GM12878 (cell line): Measurements from ENCODE around the gene ABCG4. TPM values are rescaled to one million over a fixed set of nuclear protein-coding genes. Genes with fewer than 3 reads are reported as not detected.
A peak's percentile ranks its signal among the peaks of the same experiment; 100 is the strongest.

Source experiments
- ATAC-seq: fragments of 200-7000 bp; cut with Tn5 transposase; 3 replicates; pipeline ENCODE4 v1.9.1; 2020; ENCODE audit warnings: mild to moderate bottlenecking, moderate library complexity
- BruUV-seq: library from RNA; stranded (reverse); fragments of 400-500 nt; replicated peaks from 2 replicates; lab custom pipeline; 2021; lab: Mats Ljungman, UMichigan
- CTCF ChIA-PET: fragments of 300-600 bp; sonication (Branson Sonifier 250); formaldehyde crosslinking; extraction: SDS; loops from one replicate; lab custom pipeline; 2021; ENCODE audit warnings: inconsistent platforms; lab: Yijun Ruan, JAX
- POLR2A ChIA-PET: fragments of 350-600 bp; formaldehyde crosslinking; extraction: SDS; loops from one replicate; lab custom pipeline; 2021; ENCODE audit warnings: inconsistent platforms; lab: Charles Lee
- RAD21 ChIA-PET: fragments of 300-600 bp; sonication (Branson Sonifier 250); formaldehyde crosslinking; loops from one replicate; lab custom pipeline; 2023; ENCODE audit warnings: antibody characterized with exemption; ENCODE audit not compliant: unreplicated experiment; lab: Charles Lee
- SMC1A ChIA-PET: fragments of 300-600 bp; sonication (Branson Sonifier 250); formaldehyde crosslinking; loops from one replicate; lab custom pipeline; 2023; ENCODE audit not compliant: unreplicated experiment, uncharacterized antibody; lab: Charles Lee
- DNase-seq: peaks from one replicate; pipeline ENCODE4 v3.0.0-alpha.2; 2011; ENCODE audit warnings: low read depth, low spot score
- FAIRE-seq: peaks from 3 replicates; lab custom pipeline; 2011; peaks lifted over from hg19 to GRCh38; lab: Jason Lieb, UNC
- H2AFZ ChIP-seq: 2 replicates; pipeline ENCODE4 v1.6.0; 2011; ENCODE audit warnings: low read depth, low read length, control low read depth; ENCODE audit not compliant: control insufficient read depth
- H3K27ac ChIP-seq: 2 replicates; pipeline ENCODE4 v1.5.1; 2011; ENCODE audit warnings: control low read depth; ENCODE audit not compliant: control insufficient read depth, insufficient read depth
- H3K27me3 ChIP-seq, 2 experiments: replicated peaks in 1 of 2; 2 replicates each; pipeline versions ENCODE4 v1.6.0 to v1.6.1; 2011; ENCODE audit warnings: low read length in 1 of 2; ENCODE audit not compliant: control insufficient read depth in 2 of 2, insufficient read depth in 2 of 2
- H3K36me3 ChIP-seq, 2 experiments: 2 replicates each; pipeline ENCODE4 v1.5.1; 2011; ENCODE audit warnings: low read length in 1 of 2; ENCODE audit not compliant: control insufficient read depth in 2 of 2, insufficient read depth in 2 of 2
- H3K4me1 ChIP-seq: 2 replicates; pipeline ENCODE4 v1.6.1; 2011; ENCODE audit warnings: mild to moderate bottlenecking, low read length, moderate library complexity, mixed read lengths; ENCODE audit not compliant: control insufficient read depth, insufficient read depth
- H3K4me2 ChIP-seq: 2 replicates; pipeline ENCODE4 v1.6.0; 2011; ENCODE audit warnings: control low read depth; ENCODE audit not compliant: control insufficient read depth, insufficient read depth
- H3K4me3 ChIP-seq: fragments of 200-600 bp; sonication (generic); 2 replicates; pipeline ENCODE4 v1.5.1; 2016
- H3K79me2 ChIP-seq: 2 replicates; pipeline ENCODE4 v1.6.0; 2011; ENCODE audit warnings: low read length; ENCODE audit not compliant: control insufficient read depth, insufficient read depth
- H3K9ac ChIP-seq: 2 replicates; pipeline ENCODE4 v1.8.0; 2011; ENCODE audit warnings: low read length, control low read depth, mixed read lengths; ENCODE audit not compliant: control insufficient read depth, insufficient read depth
- H3K9me3 ChIP-seq: replicated peaks from 3 replicates; pipeline ENCODE4 v1.5.1; 2011; ENCODE audit warnings: mild to moderate bottlenecking, low read length; ENCODE audit not compliant: control insufficient read depth, insufficient read depth
- H4K20me1 ChIP-seq: 2 replicates; pipeline ENCODE4 v1.6.0; 2011; ENCODE audit not compliant: control insufficient read depth, insufficient read depth
- BCL11A ChIP-seq: IDR thresholded peaks from 2 replicates; pipeline ENCODE4 v1.6.1; 2011; ENCODE audit warnings: low read depth, low read length
- CTCF ChIP-seq, 3 experiments: IDR thresholded peaks in 2 of 3; conservative IDR thresholded peaks in 1 of 3; 2 replicates each; pipeline ENCODE4 v1.5.1; 2011; ENCODE audit warnings: low read depth in 3 of 3, low read length in 3 of 3, mild to moderate bottlenecking in 3 of 3, control low read depth in 2 of 3, moderate library complexity in 2 of 3, inconsistent platforms in 1 of 3, mixed read lengths in 1 of 3; ENCODE audit not compliant: control insufficient read depth in 2 of 3, insufficient read depth in 1 of 3; ENCODE audit errors: extremely low read depth in 1 of 3
- WGBS: methylation state at CpG from one replicate; pipeline ENCODE4 v1.1.6; 2016; ENCODE audit warnings: low lambda C conversion rate; ENCODE audit not compliant: insufficient replicate concordance, insufficient coverage; ENCODE audit errors: missing lambda C conversion rate; 5-methylcytosine and 5-hydroxymethylcytosine counted together
- in situ Hi-C: fragments of 300-500 bp; cut with MboI; formaldehyde crosslinking; loops from 9 replicates; pipeline ENCODE4 v1.14.3; 2018; ENCODE audit warnings: mixed read lengths
- intact Hi-C: fragments of 100-400 bp; cut with micrococcal nuclease; formaldehyde crosslinking; loops from one replicate; pipeline ENCODE4 v1.14.2; 2022; ENCODE audit not compliant: unreplicated experiment
- polyA plus RNA-seq, 11 experiments: library from polyadenylated mRNA; depleted of rRNA in 4 of 11; unstranded in 6 of 11; stranded (reverse) in 5 of 11; fragments of >200 nt; fragmentation: Nextera tagmentation in 4 of 11; fragmentation: Illumina TruSeq in 1 of 11; extraction: Ambion mirVana in 4 of 11; extraction: Trizol in 1 of 11; gene quantifications; 1 replicate in 1 of 11; 2 replicates in 10 of 11; pipeline versions ENCODE4 v1.2.1 to v1.2.3, GENCODE V29; 2011 to 2016; ENCODE audit warnings: inconsistent platforms in 2 of 11, missing spikeins in 2 of 11, low read depth in 1 of 11
- total RNA-seq, 4 experiments: library from RNA; depleted of rRNA in 3 of 4; stranded (reverse); fragments of >200 nt in 3 of 4; fragmentation: Illumina TruSeq in 1 of 4; extraction: Trizol in 1 of 4; gene quantifications; 2 replicates each; pipeline versions ENCODE4 v1.2.1 to v1.2.3, GENCODE V29; 2013 to 2021

ABCG4 gene
- total and polyA plus RNA-seq, 10 of the 15 experiments (the other 5 are each of a cell fraction or from before 2014, with no cell fraction given), result not detected

GRCh38 chr11:119155733-119156492, 7.1 kb downstream of the ABCG4 start:
- no peaks in the 10 kb centered on the region for H4K20me1 ChIP-seq
- no peaks in the 10 kb centered on the region for H3K36me3 ChIP-seq
- peaks cover 1 to 2% of the 10 kb centered on the region in 2 experiments; a peak in 2 of 4 replicates for H3K27me3 ChIP-seq
- no peaks in the 10 kb centered on the region for H3K9me3 ChIP-seq
- POLR2A ChIA-PET, result interaction anchor here (0.6 kb wide), 1 partner anchor 150 kb away, joined by 4 read pairs; no protein-coding TSS in a partner anchor
- H3K9ac ChIP-seq, result no peak overlapping the region
- no peak for FAIRE-seq
- CTCF ChIA-PET, result interaction anchor here (0.6 to 1.7 kb wide), 5 partner anchors 10 to 173 kb away, joined by 3 read pairs; partner anchors contain the start of gene NLRX1
- in situ Hi-C loops, result no loop called here
- intact Hi-C loops, result no loop called here
- H3K27ac ChIP-seq, result no peak overlapping the region
- BruUV-seq, result no TSS peak
- DNase-seq, result no peak
- peak; percentile 88 for ATAC-seq
- RAD21 ChIA-PET, result interaction anchor here (1.1 to 1.4 kb wide), 2 partner anchors 54 to 168 kb away, joined by 3 read pairs; partner anchors contain the start of gene DPAGT1
- WGBS, result 14% methylated on average over 8 of the region's 8 CpGs
- H3K4me2 ChIP-seq, result no peak overlapping the region
- H3K4me3 ChIP-seq, result no peak overlapping the region
- H3K4me1 ChIP-seq, result no peaks in the 10 kb centered on the region
- H3K79me2 ChIP-seq, result no peaks in the 10 kb centered on the region
- no peak overlapping the region for H2AFZ ChIP-seq
- TF ChIP-seq BCL11A (no peak), CTCF (IDR thresholded peaks at IDR 0.05 in 2 of 3, conservative IDR thresholded peaks at IDR 0.05 in 1 of 3; ENCODE audit: control insufficient read depth in 2 of 3, extremely low read depth in 1 of 3, insufficient read depth in 1 of 3, low read depth in 3 of 3, low read length in 3 of 3) (peak in 1 of 3 experiments; percentile 16; a peak in 2 of 6 replicates)
- SMC1A ChIA-PET, result interaction anchor here (0.6 to 1.0 kb wide), 3 partner anchors 14 to 477 kb away, joined by 3 to 4 read pairs (median 3); partner anchors contain the start of gene TREH
